GM18499 (cell line): Measurements from ENCODE around the gene GPRIN2.
"Not testable (repeated sequence)": the region's sequence is repeated elsewhere in the genome, so short reads cannot be mapped to it uniquely, and the experiment has no call there.

Experiments used
- ATAC-seq: cut with Tn5 transposase; IDR thresholded peaks from one replicate; pipeline ENCODE4 v1.9.1; 2021; ENCODE audit warnings: moderate number of reproducible peaks; ENCODE audit not compliant: insufficient read depth, unreplicated experiment

Gene GPRIN2

DNA sequence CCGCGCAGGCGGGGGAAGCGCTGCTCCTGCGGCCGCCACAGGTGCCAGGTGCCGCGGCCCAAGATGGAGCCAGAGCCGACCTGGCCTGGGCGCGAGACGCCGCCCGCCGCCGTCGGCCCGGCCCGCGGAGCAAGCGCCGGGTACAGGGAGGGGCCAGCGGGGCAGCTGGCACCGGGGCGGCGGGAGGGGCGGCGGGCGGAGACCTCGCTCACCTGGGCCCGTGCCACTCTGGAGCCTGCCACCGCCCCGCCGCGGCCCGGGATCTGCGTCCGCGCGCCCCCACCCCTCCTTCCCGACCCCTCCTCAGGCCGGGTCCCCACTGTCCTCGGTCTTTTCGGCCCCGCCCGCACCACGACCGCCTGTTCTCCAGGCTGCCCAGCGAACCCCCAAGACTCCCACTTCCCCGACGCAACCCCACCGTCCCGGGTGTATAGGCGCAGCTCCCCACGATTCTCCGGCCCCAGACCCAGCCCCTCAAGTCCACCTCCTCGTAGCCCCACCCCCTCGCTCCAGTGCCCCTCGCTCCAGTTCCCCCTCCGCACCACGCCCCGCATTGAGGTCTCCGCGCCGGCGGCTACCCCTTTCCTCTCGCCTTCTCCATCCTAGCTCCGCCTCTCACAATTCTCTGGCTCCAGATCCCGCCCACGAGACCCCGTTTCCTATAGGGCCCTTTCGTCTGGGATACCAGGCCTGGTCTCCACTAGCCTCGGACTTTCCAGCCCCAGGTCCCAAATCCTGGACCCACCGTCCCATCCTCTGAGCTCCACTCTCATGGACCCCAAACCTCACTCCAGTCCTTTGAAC lies at the start of gene GPRIN2:
TSS of gene GPRIN2 (minus strand) at position 144 of the 804 bp plus-strand sequence. CDS start 5,922 bp downstream, outside the sequence.
- ATAC-seq, result no peak

DNA sequence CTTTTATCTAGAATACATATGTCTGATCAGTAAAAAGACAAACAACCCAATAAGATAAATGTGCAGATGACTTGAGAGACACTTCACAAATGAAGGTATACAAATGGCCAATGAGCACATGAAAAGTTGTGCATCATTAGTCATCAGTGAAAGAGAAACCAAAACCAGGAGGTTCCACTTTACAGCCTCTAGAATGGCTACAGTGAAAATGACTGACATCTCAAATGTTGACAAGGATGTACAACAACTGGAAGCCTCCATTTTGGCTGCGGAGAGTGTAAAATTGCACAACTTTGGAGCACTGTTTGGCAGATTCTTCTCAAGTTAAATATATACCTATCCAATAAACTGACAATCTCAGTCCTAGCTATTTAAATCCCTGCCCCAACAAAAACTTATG lies 44.1 kb upstream of the GPRIN2 start:
- ATAC-seq, result peak; percentile 84

DNA sequence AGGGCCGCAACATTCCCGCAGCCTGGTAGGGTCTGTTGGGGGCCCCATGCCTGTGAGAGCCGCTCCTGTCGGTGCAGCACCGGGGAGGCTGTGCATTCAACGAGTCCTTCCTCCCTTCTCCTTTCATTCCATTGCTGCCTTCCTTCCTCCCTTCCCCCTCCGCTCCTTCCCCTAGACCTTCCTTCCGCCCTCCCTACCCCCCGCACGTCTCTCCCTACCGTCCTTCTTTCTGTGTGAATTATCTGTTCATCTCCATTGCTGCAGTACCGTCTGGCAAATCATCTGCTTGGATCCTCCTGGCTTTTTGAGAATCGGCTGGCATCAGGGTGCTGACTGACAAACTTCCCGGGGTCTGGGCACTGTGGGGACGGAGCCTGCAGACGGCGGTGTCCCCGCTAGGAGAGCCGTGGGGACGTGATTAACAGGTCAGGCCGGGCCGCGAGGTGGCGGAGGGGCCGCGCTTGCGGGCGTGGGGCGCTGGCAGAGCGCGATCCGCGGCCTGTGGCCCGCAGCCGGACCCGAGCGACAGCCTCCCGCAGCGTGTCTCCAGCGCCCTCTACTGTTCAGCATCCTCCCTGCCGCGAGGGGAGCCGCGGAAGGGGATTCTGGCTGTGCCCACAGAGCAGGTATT lies 41.3 kb upstream of the GPRIN2 start:
- not testable (repeated sequence) for ATAC-seq

DNA sequence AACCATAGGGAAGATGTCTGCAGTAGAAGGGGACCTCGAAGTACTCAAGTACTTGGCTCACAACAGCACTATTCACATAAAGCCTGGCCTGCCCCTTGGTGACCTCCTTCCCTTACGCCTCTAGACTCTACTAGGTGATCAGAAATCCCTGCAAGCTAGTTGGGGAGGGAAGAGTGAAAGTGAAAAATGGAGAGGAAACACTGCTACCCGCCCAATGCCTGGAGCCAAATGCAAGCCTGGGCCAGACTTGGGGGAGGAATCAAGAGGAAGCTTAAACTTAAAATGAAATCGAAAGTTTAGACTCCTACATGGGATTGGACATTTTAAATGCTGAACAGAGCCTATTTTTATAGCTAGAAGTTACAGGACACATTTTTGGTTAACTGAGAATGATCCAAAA lies 40.1 kb upstream of the GPRIN2 start:
- not testable (repeated sequence) for ATAC-seq

DNA sequence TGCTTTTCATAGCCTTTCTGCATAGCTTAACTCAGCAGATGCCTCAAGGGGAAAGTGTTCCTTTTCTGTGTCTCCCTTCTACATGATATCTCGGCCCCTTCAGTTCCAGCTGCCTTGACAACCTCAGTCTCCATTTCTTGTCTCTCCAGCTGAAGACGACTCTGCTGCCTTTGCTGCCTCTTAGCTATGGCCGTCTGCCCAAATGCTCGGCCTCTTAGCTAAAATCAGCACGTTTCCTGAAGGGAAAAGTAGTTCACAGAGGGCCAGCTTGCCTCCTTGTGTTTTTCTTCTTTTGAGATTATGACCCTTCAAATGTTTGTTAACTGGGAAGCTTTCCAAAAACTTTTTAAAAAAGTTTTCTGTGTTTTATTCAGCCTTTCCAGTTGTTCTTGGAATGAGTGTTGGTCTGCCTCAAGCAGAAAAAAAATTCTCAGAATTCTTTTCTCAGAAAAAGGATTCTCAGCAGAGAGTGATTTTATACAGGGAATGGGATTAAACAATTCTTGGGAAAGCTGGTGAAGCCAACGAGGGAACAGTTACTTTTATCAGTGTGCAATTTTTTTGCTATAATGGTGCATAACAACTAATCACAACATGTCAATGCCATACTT lies 38.1 kb upstream of the GPRIN2 start:
- not testable (repeated sequence) for ATAC-seq

DNA sequence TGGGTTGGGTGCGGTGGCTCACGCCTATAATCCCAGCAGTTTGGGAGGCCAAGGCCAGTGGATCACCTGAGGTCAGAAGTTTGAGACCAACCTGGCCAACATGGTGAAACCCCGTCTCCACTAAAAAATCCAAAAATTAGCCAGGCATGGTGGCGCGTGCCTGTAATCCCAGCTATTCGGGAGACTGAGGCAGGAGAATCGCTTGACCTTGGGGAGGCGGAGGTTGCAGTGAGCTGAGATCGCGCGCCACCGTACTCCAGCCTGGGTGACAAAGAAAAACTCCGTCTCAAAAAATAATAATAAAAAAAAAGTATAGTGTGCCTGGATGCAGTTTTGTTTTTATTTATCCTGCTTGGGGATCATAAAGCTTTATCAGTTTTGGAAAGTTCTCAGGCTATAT lies 36.8 kb upstream of the GPRIN2 start:
- ATAC-seq, result not testable (repeated sequence)

DNA sequence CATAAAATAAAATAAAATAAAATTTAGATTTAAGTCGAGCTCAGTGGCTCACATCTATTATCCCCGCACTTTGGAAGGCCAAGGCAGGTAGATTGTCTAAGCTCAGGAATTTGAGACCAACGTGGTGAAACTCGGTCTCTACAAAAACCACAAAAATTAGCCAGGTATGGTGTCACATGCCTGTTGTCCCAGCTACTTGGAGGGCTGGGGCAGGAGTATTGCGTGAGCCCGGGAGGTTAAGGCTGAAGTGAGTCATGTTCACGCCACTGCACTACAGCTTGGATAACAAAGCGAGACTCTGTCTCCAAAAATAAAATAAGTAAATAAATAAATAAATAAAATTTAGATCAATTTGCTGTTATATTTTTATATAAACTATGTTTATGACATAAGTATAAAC lies 34.6 kb upstream of the GPRIN2 start:
- ATAC-seq, result not testable (repeated sequence)

DNA sequence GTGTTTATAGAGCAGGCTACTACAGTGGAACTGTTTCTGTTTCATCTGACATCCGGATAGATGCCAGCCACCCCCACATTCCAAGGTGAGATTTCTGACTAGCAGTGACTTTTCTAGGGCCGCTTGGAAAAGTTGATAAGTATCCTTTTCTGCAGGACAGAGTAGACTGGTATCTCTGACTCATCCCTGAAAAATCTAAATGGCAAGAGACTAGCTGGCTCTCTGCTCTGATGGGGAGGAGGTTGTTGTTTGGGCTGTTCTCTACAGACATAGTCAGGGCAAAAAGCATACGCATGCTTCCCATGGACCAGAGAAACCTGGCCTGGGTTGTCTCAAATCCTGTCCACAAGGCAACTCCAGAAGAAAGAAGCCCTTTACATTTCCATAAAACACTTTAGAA lies 33.1 kb upstream of the GPRIN2 start:
- ATAC-seq, result not testable (repeated sequence)

DNA sequence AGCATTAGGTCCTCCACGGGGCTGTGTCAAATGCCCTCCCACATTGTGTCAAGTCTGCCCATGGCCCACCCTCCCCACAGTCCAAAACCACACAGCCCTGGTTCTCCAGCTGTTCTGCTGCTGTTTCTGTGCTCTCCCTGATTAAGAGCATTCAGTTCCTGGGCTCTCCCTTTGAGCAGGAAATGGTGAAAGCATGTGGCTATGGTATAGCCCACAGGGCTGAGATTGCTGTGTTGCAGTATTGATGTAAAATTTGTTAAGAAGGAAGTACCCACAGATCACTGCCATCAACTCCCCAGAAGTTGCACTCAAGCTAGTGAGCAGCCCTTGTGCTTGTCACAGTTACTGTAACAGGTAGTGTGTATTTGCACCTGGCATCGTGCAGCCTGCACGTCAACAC lies 31.8 kb upstream of the GPRIN2 start:
- ATAC-seq, result not testable (repeated sequence)

DNA sequence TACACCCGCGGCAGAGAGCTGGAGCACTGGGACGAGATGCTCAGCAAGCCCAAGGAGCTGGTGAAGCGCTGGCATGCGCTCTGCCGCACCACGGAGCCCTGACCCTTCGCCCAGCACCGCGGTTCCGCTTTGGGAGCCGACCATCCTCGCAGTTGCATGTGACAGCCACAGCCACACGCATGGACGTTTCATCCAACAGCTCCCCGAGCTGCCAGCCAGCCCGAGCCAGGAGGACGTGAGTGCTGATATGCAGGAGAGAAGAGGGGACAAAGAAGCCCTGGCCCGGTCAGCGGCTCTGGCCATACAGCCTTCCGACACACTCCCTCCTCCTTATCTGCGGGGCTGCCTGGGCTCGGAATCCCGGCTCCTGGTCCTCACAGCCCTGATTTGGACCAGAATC lies 31.1 kb upstream of the GPRIN2 start:
- not testable (repeated sequence) for ATAC-seq

DNA sequence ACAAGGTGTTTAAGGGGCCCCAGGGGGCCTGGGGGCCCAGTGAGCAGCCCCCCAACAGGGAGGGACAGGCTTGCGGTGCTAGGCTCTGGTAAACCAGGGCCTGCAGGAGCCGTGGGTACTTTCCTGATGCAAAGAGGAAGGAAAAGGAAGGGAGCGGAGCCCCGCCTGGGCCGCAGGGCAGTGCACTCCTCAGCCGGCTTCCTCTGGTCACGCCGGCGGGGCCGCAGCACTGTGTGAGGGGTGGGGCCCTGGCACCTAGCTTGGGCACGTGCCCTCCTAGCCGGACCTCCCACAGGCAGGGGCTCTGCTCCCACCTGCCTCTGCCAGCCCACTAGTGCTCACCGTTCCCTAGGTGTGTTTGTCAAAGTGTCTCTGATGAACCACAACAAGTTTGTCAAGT lies 28.8 kb upstream of the GPRIN2 start:
- not testable (repeated sequence) for ATAC-seq

DNA sequence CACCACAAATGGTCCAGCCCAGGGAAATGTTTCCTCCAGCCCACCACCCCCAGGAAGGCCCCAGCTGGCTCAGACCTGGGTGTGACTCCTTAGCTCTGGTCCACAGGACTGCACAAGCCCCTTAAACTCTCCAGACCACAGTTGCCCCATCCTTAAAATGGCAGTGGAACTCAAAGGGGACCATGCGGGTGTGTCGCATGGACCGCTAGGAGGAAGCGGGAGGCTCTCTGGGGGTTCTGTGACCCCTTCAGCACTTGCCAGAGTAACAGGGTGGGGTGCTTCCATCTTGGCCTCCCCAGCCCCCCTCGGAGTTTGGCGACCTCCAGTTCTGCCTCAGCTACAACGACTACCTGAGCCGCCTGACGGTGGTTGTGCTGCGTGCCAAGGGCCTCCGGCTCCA lies 27.7 kb upstream of the GPRIN2 start:
- ATAC-seq, result not testable (repeated sequence)

DNA sequence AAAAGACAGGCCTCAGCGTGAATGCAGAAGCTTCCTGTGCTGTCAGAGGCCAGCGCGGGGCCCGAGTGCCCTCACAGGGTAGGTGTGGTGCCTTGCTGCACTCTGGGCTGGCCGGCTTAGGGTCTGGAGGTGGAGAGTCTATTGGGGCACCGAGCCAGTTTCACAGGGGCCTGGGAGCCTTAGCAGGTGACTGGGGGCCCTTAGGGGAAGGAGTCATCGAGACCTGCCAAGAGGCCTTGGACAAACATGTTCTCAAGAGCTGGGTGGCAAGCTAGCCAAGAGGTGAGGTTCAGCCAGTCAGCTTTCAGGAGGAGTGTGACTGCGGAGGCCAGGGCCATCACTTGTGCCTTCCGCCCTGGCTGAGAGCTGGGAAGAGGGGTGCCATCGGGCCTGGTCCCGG lies 26.1 kb upstream of the GPRIN2 start:
- ATAC-seq, result not testable (repeated sequence)

DNA sequence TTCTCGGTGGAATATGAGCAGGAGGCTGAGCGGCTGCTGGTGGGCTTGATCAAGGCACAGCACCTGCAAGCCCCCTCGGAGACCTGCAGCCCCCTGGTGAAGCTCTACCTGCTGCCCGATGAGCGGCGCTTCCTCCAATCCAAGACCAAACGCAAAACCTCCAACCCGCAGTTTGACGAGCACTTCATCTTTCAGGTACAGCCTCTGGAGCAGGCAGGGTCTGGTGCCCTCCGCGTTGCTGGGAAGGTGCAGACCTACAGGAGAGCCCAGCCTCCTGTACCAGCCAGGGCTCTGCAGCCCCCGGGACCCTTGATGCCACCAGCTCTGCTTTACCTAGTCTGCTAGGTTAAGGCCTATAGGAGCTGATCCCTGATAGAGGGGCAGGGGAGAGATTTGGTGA lies 25.5 kb upstream of the GPRIN2 start:
- ATAC-seq, result not testable (repeated sequence)

DNA sequence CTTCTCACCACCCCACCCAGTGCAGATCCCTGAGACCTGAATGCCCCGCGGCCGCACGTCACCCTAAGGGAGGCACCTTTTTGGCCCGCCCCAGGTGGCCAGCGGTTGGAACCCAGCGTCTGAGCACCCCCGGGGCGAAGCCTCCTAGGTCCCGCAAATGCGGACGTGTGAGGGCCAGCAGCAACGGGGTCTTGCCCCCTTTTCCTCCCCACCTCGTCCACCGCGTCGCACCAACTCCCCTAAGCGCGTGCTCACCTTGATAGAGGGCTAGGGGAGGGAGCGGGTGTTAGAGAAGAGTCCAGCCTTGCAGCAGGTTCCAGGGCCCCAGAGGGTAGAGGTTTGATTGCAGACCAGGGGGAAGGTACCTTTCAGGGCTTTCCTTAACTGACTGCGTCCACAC lies 22.9 kb upstream of the GPRIN2 start:
- not testable (repeated sequence) for ATAC-seq

DNA sequence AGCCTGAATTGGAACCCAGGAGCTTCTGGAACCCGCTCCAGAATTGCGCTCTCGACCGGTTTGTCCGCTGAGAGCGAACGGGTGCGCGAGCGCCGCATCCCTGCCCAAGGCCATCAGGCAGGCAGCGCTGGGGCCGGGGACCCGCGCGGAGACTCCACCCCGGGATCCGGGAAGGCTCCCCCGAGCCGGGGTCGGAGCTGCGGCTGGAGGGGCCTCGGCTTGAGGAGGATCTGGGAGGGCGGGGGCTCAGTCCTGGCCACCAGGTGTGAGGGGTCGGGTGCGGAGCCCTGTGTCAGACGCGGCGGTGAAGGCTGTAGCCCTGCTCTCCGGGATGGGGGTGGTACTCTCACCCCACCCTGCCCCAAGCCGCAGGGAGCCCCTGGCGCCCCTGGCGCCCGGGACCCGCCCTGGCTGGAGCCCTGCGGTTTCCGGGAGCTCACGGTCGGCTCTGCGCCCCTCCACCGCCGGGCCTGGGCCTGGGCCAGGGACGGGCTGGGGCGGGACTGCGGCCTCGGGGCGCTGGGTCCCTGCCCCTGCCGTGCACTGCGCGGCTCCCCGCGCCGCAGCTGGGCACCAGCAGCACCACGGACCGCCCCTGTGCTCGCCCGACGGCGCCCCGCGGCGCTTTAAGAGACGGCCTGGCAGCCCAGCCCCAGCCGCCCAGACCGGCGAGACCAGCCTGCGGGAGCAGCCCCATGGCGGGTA lies 22.2 kb upstream of the GPRIN2 start, which contains the start of gene SYT15:
TSS of gene SYT15 (plus strand) at position 655 of the 705 bp plus-strand sequence. CDS start at position 696, 41 bp downstream.
- not testable (repeated sequence) for ATAC-seq

DNA sequence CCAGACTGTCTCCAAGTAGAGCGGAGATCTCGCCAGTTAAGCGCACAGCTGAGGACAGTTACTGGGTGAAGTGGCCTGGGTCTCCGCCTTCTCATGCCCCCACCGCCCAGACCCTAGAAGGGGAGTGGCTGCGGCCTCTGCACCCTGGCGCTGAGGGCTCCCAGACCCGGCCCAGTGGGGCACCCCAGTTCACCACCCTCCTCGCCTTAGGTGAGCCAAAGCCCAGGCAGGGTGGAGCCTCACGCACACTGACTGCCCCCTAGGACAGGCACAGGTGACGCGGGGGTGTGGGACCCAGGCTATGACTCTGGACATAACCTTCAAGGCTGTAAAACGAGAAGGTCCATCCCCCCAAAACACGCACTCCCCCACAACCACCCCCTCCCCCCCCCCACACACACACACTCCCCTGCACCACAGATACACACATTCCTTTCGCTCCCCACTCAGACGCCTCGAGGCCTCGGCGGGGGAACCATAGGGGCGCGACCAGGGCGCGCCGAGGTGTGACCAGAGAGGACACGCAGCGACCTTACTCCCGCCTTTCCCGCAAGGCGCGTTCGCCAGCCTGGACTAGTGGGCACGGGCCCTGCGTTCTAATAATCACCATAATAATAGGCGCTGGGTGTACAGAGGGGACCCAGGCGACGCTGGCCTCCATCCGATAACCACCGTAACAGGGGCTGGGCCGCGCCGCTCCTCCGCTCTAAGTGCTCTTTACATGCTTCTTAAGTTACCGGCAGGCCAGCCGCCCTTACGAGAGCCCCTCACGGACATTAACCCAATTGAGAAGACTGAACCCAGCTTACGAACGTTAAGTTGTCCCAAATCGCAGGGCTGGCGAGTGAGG lies 21.4 kb upstream of the GPRIN2 start:
- not testable (repeated sequence) for ATAC-seq

DNA sequence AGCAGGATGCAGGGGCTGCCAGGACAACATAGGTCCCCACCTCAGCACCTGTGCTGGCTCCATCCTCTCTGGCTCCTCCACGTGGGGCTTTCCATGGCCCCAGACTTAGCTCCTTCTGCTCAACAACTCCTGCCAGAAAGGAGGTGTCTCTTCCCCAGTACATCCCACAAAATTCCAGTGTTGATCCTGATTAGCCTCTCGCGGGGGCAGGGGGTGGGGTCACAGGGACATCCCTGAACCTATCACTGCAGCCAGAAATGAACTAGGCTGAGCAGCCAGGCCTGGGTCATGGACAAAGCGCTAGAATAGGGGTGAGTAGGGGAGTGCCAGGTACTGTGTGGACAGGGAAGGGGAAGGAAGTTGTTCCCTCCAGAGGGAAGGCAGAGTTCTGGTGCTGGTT lies 17.4 kb upstream of the GPRIN2 start:
- ATAC-seq, result not testable (repeated sequence)

DNA sequence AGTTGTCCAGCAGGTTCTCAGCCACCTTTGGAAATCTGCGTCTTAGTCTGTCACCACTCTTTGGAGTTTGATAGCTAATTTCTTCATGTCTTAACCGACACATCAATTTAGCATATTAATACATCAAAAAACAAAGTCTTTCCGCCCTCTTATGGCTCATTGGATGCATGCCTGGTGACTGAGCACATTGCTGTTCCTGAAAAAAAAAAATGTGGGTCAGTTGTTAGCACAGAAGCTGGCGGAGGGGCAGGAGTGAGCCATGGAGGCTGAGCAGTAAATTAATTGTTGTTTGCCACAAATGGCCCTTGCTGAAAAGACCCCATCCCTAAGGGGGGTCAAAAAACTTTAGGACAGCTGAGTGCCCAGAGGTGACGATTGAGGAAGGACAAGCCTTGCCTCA lies 16.9 kb upstream of the GPRIN2 start:
- ATAC-seq, result not testable (repeated sequence)

DNA sequence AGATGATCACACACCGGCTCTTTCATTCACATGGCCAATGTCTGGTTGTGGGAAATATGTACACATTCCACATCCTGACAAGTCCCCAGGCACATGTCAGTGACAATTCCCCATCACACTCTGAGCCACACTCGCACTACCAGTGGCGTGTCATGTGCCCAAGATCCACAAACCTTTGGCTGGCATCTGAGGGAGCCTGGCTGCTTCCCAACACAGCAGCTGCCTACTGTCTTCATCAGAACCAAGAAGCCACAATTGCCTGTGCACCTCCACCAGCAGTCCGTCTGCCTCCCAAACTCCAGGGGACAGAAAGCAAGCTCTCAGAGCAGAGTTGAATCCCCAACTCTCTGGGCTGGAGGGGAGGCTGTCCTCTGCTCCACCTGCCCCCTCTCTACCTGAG lies 16.3 kb upstream of the GPRIN2 start:
- not testable (repeated sequence) for ATAC-seq
